GM19324 (cell line): Measurements from ENCODE around the gene CATSPER4.

Experiments
- ATAC-seq: cut with Tn5 transposase; IDR thresholded peaks from one replicate; pipeline ENCODE4 v1.9.1; 2021; ENCODE audit warnings: mild to moderate bottlenecking, moderate library complexity; ENCODE audit not compliant: unreplicated experiment, low FRiP score

The CATSPER4 gene

GRCh38 chr1:26234644-26235370 lies 44.4 kb downstream of the CATSPER4 start:
- peak; percentile 15 for ATAC-seq

GRCh38 chr1:26237230-26237966 lies 47.0 kb downstream of the CATSPER4 start:
- ATAC-seq = no peak

- ATAC-seq = no peak
Measured at GRCh38 chr1:26239936-26240335, 49.5 kb downstream of the CATSPER4 start.
